PC-9 (cell line): ENCODE data around the gene ZNF888. TPM values are rescaled to one million over a fixed set of nuclear protein-coding genes. Genes with fewer than 3 reads are reported as not detected.
"Not testable (repeated sequence)": the region's sequence is repeated elsewhere in the genome, so short reads cannot be mapped to it uniquely, and the experiment has no call there.

Experiments
- BruUV-seq: library from RNA; stranded (reverse); fragments of 400-500 nt; replicated peaks from 2 replicates; lab custom pipeline; 2021; lab: Mats Ljungman, UMichigan
- CTCF ChIA-PET: fragments of 300-600 bp; sonication (Branson Sonifier 250); formaldehyde crosslinking; loops from one replicate; lab custom pipeline; 2022; ENCODE audit warnings: antibody characterized with exemption; lab: Charles Lee
- POLR2A ChIA-PET: fragments of 300-600 bp; sonication (Branson Sonifier 250); formaldehyde crosslinking; loops from one replicate; lab custom pipeline; 2022; ENCODE audit warnings: antibody characterized with exemption; ENCODE audit not compliant: unreplicated experiment; lab: Charles Lee
- DNase-seq, 2 experiments: peaks; one replicate each; pipeline versions ENCODE4 v3.0.0 to v3.0.0-alpha.2; 2015 to 2022; ENCODE audit warnings: mixed read lengths in 1 of 2
- H2AFZ ChIP-seq: fragments of 200-600 bp; sonication (generic); 2 replicates; pipeline ENCODE4 v1.8.1; 2017; ENCODE audit warnings: antibody characterized with exemption
- H3F3A ChIP-seq: fragments of 200-600 bp; sonication (generic); 2 replicates; pipeline ENCODE4 v1.8.1; 2017; ENCODE audit warnings: antibody characterized with exemption, mild to moderate bottlenecking, low read depth; ENCODE audit not compliant: insufficient read depth
- H3K27ac ChIP-seq: fragments of 200-600 bp; sonication (generic); 2 replicates; pipeline ENCODE4 v1.6.1; 2016; ENCODE audit warnings: mixed run types
- H3K27me3 ChIP-seq: fragments of 200-600 bp; sonication (generic); 2 replicates; pipeline ENCODE4 v1.6.1; 2016; ENCODE audit warnings: low read depth, mixed run types; ENCODE audit not compliant: insufficient read depth
- H3K36me3 ChIP-seq: fragments of 200-600 bp; sonication (generic); 2 replicates; pipeline ENCODE4 v1.6.1; 2016; ENCODE audit warnings: low read depth, mixed run types
- H3K4me1 ChIP-seq: fragments of 200-600 bp; sonication (generic); replicated peaks from 2 replicates; pipeline ENCODE4 v1.6.1; 2016; ENCODE audit warnings: mixed run types; ENCODE audit not compliant: insufficient read depth
- H3K4me2 ChIP-seq: fragments of 200-600 bp; sonication (generic); 2 replicates; pipeline ENCODE4 v1.6.1; 2017; ENCODE audit warnings: mixed run types
- H3K4me3 ChIP-seq: fragments of 200-600 bp; sonication (generic); 2 replicates; pipeline ENCODE4 v1.6.1; 2016; ENCODE audit warnings: mixed run types
- H3K79me2 ChIP-seq: fragments of 200-600 bp; sonication (generic); 2 replicates; pipeline ENCODE4 v1.6.1; 2017; ENCODE audit warnings: low read depth, mixed run types
- H3K9me2 ChIP-seq: fragments of 200-600 bp; sonication (generic); 2 replicates; pipeline ENCODE4 v1.8.1; 2017; ENCODE audit warnings: mild to moderate bottlenecking; ENCODE audit not compliant: insufficient read depth
- H3K9me3 ChIP-seq: fragments of 200-600 bp; sonication (generic); 2 replicates; pipeline ENCODE4 v1.8.1; 2016; ENCODE audit warnings: low read depth; ENCODE audit not compliant: insufficient read depth
- H4K20me1 ChIP-seq: fragments of 200-600 bp; sonication (generic); 2 replicates; pipeline ENCODE4 v1.8.1; 2017; ENCODE audit not compliant: insufficient read depth
- CTCF ChIP-seq: fragments of 200-600 bp; sonication (generic); conservative IDR thresholded peaks from 2 replicates; pipeline ENCODE4 v1.6.1; 2017; ENCODE audit warnings: mixed run types, antibody characterized with exemption, mild to moderate bottlenecking, moderate library complexity
- EZH2 ChIP-seq: fragments of 200-600 bp; sonication (generic); IDR thresholded peaks from 2 replicates; pipeline ENCODE4 v1.8.0; 2017; ENCODE audit warnings: antibody characterized with exemption, low read depth
- intact Hi-C: fragments of 100-400 bp; cut with micrococcal nuclease; formaldehyde crosslinking; loops from one replicate; pipeline ENCODE4 v1.10.0; 2022; ENCODE audit not compliant: unreplicated experiment
- total RNA-seq: library from RNA; stranded (reverse); gene quantifications from 2 replicates; pipeline ENCODE4 v1.2.3, GENCODE V29; 2021

The ZNF888 gene
- total RNA-seq, 1 experiment from 2014 or later = 14.5 TPM

GRCh38 chr19:52901842-52902241 is 21.4 kb downstream of the ZNF888 start:
- Histone ChIP-seq H3K27me3 (no peaks in the 10 kb centered on the region), H3F3A (peaks cover 12% of the 10 kb centered on the region; the same call in 1 of the 2 replicates), H3K36me3 (peaks cover 11% of the 10 kb centered on the region), H3K9me2 (no peaks in the 10 kb centered on the region), H3K4me3 (no peak overlapping the region), H3K79me2 (no peaks in the 10 kb centered on the region), H3K9me3 (peaks cover 37% of the 10 kb centered on the region), H4K20me1 (no peaks in the 10 kb centered on the region), H3K27ac (no peak overlapping the region), H3K4me2 (no peak overlapping the region), H2AFZ (no peak overlapping the region), H3K4me1 (no peaks in the 10 kb centered on the region)
- TF ChIP-seq CTCF (no peak), EZH2 (no peak)
- ChIA-PET CTCF (interaction anchor here (0.7 kb wide), 1 partner anchor 712 kb away, joined by 3 read pairs; the partner anchor contains the start of gene PPP2R1A), POLR2A (no interaction called here)
- intact Hi-C loops = no loop called here
- no TSS peak for BruUV-seq
- no peak for DNase-seq

GRCh38 chr19:52898596-52898995 is 24.6 kb downstream of the ZNF888 start:
- CTCF ChIA-PET, H3K9me2 ChIP-seq, H3K27ac ChIP-seq, H2AFZ ChIP-seq, H3K27me3 ChIP-seq, H4K20me1 ChIP-seq, DNase-seq, H3K4me2 ChIP-seq, H3K4me3 ChIP-seq, H3K4me1 ChIP-seq, BruUV-seq, POLR2A ChIA-PET: not testable (repeated sequence)
- Histone ChIP-seq H3K79me2 (peaks cover 25% of the 10 kb centered on the region), H3K9me3 (peaks cover 26% of the 10 kb centered on the region), H3F3A (peaks cover 16% of the 10 kb centered on the region; the same call in 1 of the 2 replicates), H3K36me3 (peaks cover 19% of the 10 kb centered on the region)
- intact Hi-C loops = loop anchor here (5.0 kb wide), 2 partner anchors 41 to 94 kb away; partner anchors contain the start of gene ZNF468

- H3K27ac ChIP-seq = no peak overlapping the region
- H3K4me2 ChIP-seq = peak overlapping the region; percentile 81
- H3K4me1 ChIP-seq = peaks cover 9% of the 10 kb centered on the region; the same call in 1 of the 2 replicates
- TSS peak; percentile 58 for BruUV-seq
- ChIA-PET POLR2A (interaction anchor here (0.6 kb wide), 1 partner anchor 46 kb away, joined by 3 read pairs; no protein-coding TSS in a partner anchor), CTCF (no interaction called here)
- peaks cover 25% of the 10 kb centered on the region for H3K79me2 ChIP-seq
- H3K4me3 ChIP-seq = peak overlapping the region; percentile 84; the same call in 1 of the 2 replicates
- H4K20me1 ChIP-seq = no peaks in the 10 kb centered on the region
- H3F3A ChIP-seq = peaks cover 16% of the 10 kb centered on the region; the same call in 1 of the 2 replicates
- no peak for DNase-seq
- no peaks in the 10 kb centered on the region for H3K27me3 ChIP-seq
- intact Hi-C loops = loop anchor here (5.0 kb wide), 2 partner anchors 41 to 94 kb away; partner anchors contain the start of gene ZNF468
- TF ChIP-seq CTCF (no peak), EZH2 (no peak)
- H3K36me3 ChIP-seq = peaks cover 21% of the 10 kb centered on the region
- H3K9me3 ChIP-seq = peaks cover 21% of the 10 kb centered on the region
- H3K9me2 ChIP-seq = no peaks in the 10 kb centered on the region
- H2AFZ ChIP-seq = peak overlapping the region; percentile 99
Measured at GRCh38 chr19:52898101-52898500, 25.1 kb downstream of the ZNF888 start.
